Activated CD8-positive, alpha-beta memory T cell treated with anti-CD3 and anti-CD28 coated beads, Interleukin-2, amount 50 U/mL, for 24 hours (primary cell): Measurements from ENCODE around the gene EHD4.

Experiments used
- DNase-seq: peaks from one replicate; pipeline ENCODE4 v3.0.0-alpha.2; 2020; ENCODE audit errors: extremely low read depth

The EHD4 gene

DNA sequence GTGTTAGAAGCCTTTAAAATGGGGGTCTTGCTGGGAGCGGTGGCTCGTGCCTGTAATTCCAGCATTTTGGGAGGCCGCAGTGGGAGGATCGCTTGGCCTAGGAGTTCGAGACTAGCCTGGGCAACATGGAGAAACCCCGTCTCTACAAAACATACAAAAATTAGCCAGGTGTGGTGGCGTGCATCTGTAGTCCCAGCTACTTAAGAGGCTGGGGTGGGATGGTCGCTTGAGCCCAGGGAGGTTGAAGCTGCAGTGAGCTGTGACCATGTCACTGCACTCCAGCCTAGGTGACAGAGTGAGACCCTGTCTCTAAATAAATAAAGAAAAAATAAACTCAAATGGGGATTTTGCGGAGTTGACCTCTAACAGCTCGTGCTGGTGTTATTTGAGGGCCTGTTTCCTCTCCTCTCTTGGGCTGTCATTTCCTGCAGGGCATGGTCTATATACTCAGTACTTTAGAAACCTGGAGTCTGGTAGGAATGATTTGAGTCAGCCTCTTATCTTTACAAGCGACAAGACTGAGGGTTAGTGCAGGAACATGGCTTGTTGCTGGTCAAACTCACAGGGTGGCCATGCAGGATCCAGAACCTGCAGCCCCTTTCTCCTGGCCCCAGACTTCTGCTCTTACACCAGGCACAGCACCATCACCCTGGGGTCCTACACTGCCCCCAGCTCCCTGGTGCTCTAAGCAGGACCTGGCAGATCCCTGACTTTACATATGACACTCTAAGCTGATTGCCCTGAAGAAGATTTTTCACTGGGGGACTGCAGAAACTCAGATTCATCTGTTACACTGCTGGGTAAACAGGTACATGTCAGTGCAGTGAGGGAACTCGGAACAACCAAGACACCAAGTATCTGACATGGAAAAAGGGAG, 15.1 kb downstream of the EHD4 start:
- DNase-seq, result no peak

DNA sequence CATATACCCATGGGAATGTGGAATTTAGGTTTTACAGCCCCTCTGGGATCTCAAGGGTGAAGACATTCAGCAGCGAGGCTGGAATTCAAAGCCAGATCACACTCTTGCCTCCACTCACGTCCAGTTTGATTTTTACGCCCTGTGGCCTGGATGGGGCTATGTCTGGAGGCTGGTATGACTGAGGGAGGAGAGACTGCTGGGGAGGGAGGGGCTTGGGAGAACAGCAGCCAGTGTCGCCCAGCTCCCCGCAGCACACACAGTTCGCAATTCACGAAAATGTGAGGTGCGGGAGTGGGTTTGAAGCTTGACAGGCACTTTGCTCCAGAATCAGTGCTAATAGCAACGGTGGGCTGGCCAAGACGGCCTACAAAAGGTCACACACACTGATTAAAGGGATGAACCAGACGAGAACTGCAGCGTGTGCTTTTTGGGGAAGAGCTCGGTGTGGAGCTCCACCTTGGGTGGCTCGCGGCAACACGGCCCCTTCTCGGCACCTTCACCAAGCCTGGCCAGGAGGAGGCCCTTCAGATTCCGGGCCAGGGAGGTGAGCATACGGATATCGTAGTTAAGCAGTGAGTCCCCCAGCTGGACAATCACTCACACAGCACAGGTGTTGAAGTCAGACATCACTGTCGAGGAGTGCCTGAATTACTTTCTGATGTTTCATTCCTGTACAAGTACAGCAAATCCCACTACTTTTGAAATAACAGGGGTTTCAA, 16.4 kb downstream of the EHD4 start:
- DNase-seq, result no peak

DNA sequence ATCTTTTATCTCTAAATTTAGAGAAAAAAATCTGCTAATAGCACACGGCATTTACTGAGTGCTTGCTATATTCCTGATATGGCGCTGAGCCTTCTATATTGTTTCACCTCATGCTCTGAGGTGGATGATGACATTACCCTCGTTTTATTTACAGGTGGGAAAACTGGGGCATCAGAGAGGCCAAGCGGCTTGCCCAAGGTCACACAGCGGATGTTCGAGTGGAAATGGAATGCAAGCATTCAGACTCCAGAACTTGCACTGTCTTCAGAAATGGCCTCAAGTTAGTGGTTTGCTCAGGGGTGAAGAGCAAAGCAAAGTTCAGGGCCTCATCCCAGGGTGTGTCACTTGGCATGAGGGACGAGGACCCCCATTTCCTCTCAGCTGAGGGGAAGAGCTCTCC, 17.3 kb downstream of the EHD4 start:
- no peak for DNase-seq

DNA sequence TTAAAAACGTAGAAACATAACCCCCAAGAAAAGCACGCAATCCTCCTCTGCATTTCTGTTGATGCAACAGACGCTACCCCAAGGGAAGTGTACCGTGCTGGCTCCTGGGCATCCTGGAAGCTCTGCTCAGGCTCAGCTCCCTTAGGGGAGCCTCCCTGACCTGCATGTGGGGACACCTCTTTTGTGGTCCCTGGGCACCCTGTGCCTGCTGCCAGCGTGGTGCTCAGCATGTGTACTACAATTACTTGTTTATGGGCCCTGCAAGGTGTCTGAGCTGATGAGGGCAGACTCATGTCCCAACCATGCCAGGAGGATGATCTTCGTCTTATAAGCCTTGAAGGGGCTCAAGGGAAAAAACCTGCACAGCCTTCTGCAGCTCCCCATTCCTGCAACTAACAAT, 18.3 kb downstream of the EHD4 start:
- no peak for DNase-seq

DNA sequence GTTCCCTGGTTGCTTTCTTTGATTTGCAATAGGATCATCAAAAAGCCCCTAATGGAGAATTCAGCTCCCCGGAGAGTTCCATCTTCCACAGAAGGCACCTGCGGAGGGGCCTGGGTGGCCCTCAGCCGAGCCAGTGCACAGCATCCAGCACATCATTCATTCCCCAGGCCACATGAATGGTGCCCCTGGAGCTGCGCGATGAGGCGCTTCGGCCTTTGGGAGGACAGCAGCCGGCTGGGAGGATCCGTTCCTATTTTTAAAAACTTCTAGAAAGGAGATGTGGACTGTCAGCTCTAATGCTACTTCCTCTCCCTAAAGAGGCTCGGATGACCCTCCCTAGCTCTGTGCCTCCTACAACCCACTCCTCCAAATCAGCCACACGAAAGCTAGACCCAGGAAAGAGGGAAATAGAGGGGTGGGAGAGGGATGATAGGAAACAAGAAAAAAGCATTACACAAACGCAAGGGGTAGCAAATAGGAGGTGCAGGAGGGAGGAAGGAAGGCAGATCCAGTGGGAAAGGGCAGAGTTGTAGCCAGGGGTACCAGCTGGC, 20.3 kb downstream of the EHD4 start:
- no peak for DNase-seq

DNA sequence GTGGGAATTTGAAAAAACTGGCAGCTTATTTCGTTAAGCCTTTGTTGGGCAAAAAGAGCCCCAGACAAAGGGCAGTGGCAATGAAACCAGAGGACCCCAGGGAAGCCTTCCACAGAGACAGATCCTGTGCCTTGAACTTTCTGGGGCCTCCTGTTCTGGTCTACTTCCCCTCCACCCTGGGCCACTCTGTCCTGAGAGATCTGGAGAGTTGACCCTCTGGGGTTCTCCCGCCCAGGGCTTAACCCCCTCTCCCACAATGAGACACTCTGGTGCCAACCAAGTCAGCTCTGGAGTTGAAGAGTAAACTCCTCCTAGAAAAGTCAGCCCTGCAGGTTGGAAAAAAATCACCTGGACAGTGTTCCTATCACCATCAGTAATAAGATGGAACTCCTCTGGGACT, 20.8 kb downstream of the EHD4 start:
- DNase-seq, result no peak

DNA sequence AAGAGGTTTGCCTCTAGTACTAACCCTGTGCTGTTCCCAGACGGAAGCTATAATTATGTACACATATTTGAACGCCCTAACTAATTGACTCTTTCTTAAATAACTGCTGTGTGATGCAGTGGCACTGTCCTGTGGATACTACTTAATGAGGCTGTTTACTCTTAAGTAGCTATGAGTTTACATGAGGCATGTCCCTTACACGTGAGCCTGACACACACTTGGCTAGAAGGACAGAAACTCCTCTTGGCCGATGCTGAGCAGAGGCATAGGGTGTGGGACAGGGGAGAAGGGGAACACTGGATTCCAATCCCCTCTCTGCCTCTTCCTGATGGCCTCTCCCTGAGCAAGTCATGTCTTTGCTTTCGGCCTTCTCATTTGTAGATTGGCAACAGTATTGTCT, 21.9 kb downstream of the EHD4 start:
- DNase-seq, result no peak

DNA sequence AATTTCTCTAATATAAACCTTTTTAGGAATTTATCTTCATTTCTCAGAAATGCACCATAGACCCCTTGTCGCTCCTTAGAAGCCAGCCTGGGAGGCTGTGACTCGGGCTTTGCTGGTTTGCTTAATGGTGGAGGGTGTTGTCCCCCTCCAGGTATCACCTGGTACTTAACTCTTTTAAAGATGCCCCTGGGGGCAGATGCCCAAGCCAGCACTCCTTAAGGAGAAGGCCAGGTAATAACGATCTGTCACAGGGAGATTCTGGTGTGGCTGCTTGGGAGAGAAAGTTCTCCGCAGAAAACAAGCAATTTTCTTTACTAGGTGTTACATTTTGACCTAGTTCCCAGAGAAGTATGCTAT, 22.3 kb downstream of the EHD4 start:
- no peak for DNase-seq

DNA sequence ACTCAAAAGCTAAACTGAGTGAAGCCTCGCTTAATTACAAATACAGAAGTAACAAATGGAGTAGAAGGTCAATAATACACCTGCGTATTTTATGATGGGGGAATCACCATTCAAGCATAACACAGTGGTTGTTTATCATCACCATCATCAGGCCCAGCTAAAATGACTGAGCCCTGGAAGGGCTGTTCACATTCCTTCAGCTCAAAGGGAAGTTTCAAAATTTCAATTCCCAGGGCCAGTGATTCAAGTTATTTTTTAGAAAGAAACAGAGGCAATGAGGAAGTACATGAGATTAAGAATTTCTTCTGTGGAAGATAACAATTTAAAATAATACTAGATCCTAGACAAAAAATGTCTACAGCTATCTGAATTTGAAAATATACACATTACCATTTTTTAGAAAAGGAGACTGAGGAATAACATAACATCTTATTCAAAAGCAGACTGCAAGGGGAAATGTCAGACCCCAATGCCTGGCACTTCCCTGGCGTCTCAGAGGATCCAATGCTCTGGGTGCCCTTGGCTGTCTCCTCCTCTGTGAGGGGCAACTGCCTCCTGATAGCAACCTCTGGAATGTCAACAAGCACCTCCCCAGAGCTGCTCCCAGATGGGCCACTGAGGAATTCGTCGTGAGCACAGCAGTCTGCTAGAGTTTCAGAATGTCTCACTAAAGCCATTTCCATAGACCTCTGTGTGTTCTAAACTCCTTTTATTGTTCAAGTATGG, 22.8 kb downstream of the EHD4 start:
- DNase-seq, result no peak

DNA sequence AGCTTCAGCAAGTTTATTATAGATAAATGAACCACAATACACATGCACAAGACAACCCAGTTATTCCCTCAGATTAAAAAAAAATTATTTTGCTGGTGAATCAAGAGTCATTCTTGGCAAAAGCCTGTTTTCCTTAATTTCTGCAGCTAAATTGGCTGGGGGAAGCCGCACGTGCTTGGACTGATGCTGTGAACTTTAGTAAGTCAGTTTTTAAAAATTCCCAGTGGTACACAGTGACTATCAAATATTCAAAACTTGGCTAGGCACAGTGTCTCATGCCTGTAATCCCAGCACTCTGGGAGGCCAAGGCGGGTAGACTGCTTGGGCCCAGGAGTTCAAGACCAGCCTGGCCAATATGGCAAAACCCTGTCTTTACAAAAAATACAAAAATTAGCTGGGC, 23.9 kb downstream of the EHD4 start:
- no peak for DNase-seq

DNA sequence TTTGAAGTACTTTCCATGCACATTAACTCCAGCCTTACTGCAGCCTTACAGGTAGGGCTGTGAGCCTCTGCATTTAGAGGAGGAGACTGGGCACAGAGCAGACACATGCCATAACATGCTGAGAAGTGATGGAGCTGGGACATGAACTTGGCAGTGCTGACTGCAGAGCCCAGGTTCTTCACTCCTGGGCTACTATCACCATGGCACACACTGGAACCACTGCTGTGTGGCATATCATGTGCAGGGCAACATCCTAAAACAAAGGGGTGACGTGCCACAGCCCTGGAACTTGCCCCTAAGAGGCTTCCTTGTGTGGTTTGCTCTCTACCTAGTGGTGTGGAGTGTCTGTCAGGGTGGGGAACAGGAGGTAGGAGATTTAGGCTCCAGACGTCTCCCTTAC, 25.4 kb downstream of the EHD4 start:
- no peak for DNase-seq

DNA sequence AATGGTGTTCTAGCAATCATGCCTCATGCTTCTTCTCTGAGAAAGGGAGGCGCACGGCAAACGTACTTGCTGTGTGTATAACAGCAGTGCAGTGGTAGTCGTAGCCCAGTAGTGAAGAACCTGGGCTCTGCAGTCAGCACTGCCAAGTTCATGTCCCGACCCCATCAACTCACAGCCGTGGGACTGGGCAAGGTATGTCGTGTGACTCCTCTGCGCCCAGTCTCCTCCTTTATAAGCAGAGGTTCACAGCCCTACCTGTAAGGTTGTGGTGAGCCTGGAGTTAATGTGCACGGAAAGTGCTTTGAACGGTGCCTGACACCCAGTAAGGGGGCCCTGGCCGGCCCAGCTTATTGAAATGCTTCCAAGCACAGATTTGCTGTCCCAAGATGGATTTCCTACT, 26.6 kb downstream of the EHD4 start:
- DNase-seq, result no peak

DNA sequence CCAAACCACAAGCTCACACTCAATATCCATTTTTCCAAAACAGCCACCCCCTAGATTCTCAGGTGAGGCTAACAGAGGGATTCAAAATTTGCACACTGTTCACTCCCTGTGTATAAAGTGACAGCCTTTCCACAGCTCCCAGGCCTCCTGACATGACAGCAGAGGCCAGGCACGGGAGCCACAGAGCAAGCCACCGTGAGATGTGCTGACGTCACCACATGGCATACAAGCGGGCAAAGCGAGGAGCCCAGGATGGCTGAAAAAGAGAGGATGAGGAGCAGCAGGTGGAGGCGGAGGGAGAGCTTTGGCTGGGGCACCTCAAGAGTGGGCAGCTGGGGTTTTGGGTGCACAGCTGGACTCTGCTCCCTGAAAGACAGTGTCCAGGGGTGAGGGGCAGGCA, 27.1 kb downstream of the EHD4 start:
- no peak for DNase-seq

DNA sequence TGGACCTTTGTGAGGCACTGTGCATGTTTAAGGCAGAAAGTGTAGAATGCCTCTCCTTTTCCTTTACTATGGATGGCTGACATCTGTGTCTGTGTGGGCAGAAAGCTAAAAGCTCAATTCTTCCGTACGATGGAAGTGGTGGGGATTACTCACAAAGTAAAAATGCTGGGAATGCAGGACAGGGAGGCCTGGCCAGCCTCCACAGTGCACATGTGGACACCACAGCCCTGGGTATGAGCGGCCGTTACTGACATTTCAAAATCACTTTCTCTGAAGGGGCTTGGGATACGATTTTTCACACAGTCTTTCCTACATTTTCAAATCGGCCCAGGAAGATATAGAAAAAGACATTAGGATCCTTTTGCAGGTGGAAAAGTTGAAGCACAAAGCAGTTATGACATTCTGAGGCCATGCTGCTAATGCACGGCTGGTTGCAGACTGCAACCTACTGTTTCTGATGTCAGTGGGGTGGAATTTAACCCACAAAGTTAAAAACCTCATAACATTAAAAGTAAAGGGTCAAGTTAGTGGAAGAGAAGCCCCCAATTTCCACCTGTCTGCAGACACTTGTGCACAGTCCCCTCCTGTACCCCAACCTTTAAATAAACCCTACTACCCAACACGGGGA, 27.9 kb downstream of the EHD4 start:
- DNase-seq, result no peak

DNA sequence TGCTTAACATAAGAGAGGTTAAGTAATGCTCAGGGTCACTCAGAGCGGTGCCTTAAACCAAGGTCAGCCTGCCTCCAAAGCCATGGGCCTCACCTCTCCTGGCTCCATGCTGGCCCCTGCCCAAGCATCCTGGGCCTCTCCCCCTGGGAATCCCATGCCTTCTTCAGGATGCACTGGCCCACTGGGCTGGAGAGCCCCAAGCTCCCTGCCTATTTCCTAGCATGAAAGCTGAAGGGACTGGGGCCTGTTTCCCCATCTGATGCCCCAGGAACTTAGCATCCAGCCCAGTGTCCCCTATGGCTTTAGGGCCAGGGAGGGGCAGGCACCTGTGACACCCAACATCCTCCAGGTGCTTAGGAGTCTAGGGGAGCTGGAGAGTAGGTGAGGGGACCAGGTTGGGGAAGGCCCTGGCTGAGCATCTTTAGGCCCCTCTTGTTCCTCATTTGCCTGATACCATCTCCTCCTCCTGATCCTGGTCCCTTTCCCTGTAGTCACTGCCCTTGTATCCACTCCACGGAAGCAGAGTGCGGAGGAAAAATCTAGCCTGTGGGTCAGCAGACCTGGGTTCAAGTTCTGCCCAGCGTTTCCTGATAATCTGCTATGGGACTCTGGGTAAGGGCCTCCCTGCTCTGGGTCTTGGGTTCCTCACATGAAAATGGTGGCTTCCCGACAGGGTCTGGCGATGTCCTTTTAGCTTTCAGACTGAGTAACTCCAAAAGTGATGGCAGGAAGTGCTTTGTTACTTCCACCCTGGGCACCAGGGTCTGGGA, 28.6 kb downstream of the EHD4 start:
- DNase-seq, result no peak

DNA sequence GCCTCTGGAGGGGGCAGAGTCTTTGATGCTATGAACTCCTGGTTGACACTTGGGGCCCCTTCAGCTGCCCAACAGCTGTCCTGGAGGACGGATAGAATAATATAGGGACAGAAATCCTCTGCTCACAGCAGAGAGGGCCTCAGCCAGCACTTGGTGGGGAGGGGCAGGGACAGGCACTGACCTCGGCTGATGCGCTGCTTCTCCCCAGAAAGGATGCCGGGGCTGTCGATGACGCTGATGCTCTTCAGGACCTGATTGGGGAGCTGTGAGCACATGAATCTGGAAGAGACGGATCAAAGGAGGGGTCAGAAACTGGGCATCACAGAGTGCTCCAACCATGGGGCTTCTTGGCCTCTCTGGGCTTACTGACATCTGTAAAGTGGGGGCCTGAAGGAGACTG, 29.5 kb downstream of the EHD4 start:
- no peak for DNase-seq

DNA sequence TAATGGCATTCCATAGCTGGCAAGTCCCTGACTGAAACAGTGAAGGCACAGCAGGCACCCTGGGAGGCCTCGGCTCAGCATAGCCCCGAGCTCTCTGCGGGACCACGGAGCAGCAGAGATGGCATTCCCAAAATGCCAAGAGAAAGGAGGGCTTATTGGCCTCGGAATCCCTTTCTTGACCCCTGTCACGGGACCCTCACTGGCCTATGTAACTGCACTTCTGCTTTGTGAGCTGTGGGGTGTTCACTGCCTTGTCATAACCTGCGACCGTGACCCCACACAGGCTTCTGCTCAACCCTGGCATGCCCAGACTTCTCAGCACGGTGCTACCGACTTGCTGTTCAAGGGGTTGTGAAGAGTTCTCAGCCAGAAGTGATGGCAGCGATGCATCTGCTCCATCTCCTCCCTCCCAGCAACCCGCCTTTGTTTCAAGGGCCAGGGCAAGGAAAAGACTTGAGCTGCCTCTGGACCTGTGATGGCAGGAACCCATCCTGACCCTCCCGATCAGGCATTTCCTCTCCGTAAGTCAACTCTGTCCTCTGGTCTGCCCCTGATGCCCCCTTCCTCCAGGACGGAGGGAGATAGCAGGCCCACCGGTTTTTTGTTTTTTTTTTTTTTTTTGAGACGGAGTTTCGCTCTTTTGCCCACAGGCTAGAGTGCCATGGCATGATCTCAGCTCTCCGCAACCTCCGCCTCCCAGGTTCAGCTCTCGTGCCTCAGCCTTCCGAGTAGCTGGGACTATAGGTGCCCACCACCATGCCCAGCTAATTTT, 30.5 kb downstream of the EHD4 start:
- no peak for DNase-seq

DNA sequence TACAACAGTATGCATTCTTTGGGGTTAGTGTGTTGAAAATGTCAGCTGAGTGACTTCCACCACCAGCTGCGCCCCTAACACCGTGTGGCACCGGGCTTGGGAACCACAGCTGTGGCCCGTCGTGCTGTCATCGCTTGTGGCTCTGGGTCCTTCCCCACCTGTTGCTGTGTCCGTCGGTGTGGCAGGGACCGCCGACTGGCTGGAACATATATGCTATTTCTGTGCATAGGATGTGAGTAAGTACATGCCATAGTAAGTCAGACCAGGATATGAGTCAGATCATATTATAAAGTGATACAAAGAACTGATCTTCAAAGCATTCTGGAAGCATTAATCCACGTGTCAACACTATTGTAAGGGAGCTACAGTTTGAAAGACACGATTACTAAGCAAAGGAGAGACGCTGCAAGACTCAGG, 31.9 kb downstream of the EHD4 start:
- no peak for DNase-seq

DNA sequence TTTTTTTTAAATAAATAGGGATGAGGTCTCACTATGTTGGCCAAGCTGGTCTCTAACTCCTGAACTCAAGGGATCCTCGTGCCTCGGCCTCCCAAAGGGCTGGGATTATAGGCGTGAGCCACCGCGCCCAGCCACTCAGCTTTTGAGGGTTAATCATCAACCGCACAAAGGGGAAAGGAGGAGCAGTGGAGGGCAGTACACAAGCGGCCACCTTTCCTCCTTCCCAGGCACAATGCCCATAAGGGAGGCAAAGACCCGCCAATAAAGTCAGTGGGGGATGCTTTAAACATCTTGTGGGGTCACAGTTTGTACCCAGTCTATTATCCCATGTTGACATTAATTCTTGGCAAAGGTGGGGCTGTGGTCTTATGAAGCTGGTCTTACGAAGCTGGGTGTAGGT, 32.4 kb downstream of the EHD4 start:
- no peak for DNase-seq

DNA sequence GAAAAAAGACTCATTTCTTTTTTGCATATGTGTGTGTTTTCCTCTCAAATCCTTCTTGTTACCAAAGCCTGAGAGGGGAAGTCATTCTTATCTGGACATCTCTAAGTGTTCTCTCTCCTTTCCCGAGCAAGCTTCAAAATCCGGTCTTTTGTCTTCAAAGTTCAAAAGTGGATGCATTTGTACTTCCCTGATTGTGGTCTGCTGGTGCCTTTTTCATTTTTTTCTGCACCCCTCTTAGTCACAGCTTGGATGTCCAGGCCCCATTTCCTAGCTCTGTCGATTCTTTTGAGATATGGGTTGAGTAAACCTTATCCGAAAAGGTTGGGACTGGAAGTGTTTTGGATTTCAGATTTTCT, 34.8 kb downstream of the EHD4 start:
- DNase-seq, result no peak
